ENCODE results near the gene LPCAT1.

GRCh38 chr5:1506242-1507013 is 17.3 kb downstream of the LPCAT1 start:
- TF ChIP-seq CTCF (IDR thresholded peaks at IDR 0.05): no peak
- no peak for TF ChIP-seq ZFX (IDR thresholded peaks at IDR 0.05; ENCODE audit: borderline replicate concordance)

Data from 22Rv1 (cell line).